Gastroesophageal sphincter (tissue), 4 donors: ENCODE measurements around the gene VOPP1. TPM values are rescaled to one million over a fixed set of nuclear protein-coding genes. Genes with fewer than 3 reads are reported as not detected.

Experiments
- ATAC-seq: fragments of 150-250 bp; one replicate; pipeline ENCODE4 v1.9.1; 2016; ENCODE audit warnings: mild to moderate bottlenecking, moderate library complexity
- H3K27ac ChIP-seq, 4 donors: fragments of 200-600 bp; sonication (generic) in 3 of 4; 1 replicate in 3 of 4; 2 replicates in 1 of 4; pipeline ENCODE4 v1.5.1; 2016 to 2019
- H3K27me3 ChIP-seq: fragments of 200-600 bp; sonication (generic); one replicate; pipeline ENCODE4 v1.5.1; 2019
- H3K36me3 ChIP-seq, 2 donors: fragments of 200-600 bp; sonication (generic); one replicate each; pipeline ENCODE4 v1.5.1; 2019; ENCODE audit warnings: control low read depth in 1 of 2
- H3K4me1 ChIP-seq, 3 donors: fragments of 200-600 bp; sonication (generic); 1 replicate in 2 of 3; 2 replicates in 1 of 3; pipeline ENCODE4 v1.5.1; 2016 to 2019; ENCODE audit warnings: control low read depth in 2 of 3
- H3K4me3 ChIP-seq, 2 donors: fragments of 200-600 bp; sonication (generic); one replicate each; pipeline ENCODE4 v1.5.1; 2019; ENCODE audit warnings: mild to moderate bottlenecking in 1 of 2, moderate library complexity in 1 of 2
- H3K9me3 ChIP-seq, 3 donors: fragments of 200-600 bp; sonication (generic); one replicate each; pipeline ENCODE4 v1.5.1; 2017 to 2019; ENCODE audit warnings: control low read depth in 2 of 3
- EP300 ChIP-seq: sonication (generic); formaldehyde crosslinking; IDR thresholded peaks from one replicate; pipeline ENCODE4 v1.6.1; 2017; ENCODE audit warnings: antibody characterized with exemption, mild to moderate bottlenecking
- POLR2A ChIP-seq, 2 donors: fragments of 450-650 bp; IDR thresholded peaks; one replicate each; pipeline ENCODE4 v1.6.1; 2017; ENCODE audit warnings: antibody characterized with exemption in 2 of 2, mild to moderate bottlenecking in 2 of 2, moderate library complexity in 1 of 2
- POLR2AphosphoS5 ChIP-seq: sonication (generic); formaldehyde crosslinking; IDR thresholded peaks from one replicate; pipeline ENCODE4 v1.6.1; 2017; ENCODE audit warnings: antibody characterized with exemption
- WGBS, 2 donors: methylation state at CpG; one replicate each; pipeline ENCODE4 v1.1.5; 2018; ENCODE audit warnings: low coverage in 1 of 2; 5-methylcytosine and 5-hydroxymethylcytosine counted together
- total RNA-seq, 4 donors: library from RNA; depleted of rRNA; stranded (reverse); fragments of >200 nt; gene quantifications; one replicate each; pipeline ENCODE4 v1.1.0, GENCODE V29; 2016
- TF ChIP-seq, protein P1 (sequence below), 4 experiments: fragments of 200-600 bp in 2 of 4; fragments of 450-650 bp in 2 of 4; sonication (generic) in 1 of 4; IDR thresholded peaks; one replicate each; pipeline ENCODE4 v1.5.1; 2017 to 2019; ENCODE audit warnings: antibody characterized with exemption in 4 of 4, mild to moderate bottlenecking in 2 of 4, moderate library complexity in 2 of 4

The VOPP1 gene
- total RNA-seq, 4 donors from 2014 or later = 20.5 to 51.6 (median 33.4) TPM

DNA sequence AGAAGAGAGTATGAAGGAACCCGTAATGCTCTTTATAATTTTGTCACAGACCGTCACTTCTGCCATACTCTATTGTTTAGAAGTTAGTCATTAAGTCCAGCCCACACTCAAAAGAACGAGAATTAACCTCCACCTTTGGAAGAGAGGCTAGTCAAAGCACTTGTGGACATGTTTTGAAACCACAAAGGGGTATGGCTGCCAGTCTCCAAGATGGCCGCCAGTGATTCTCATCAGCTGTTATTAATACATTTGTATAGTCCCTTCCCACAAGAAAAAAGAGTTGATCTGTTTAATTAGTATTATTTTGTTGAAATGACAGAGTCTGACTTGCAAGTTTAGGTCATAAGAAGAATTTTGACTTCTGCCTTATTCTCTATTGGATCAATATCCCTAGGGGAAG is 23.2 kb upstream of the VOPP1 start:
- 90 to 95% methylated on average over 4 of the region's 4 CpGs for WGBS, 2 donors
- peaks cover 0 to 10% (median 0%) of the 10 kb centered on the region in 3 donors for H3K4me1 ChIP-seq

DNA sequence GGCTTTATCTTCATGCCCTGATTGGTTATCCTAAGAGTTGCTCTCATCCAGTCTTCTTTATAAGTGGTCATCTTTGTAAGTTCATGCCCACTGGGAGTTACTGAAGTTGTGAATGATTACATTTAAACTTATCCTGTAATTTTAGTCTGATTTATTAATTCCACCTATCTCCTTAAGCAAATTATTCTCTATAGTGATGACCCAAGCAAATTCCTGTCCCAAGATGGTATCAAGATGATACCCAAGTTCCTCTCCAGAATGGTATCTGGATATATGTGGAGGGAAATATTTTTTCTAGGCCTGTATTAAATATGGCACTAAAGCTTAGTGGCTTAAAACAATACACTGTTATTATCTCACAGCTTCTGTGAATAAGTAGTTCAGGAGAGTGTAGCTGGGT is 22.6 kb upstream of the VOPP1 start:
- no peak for ATAC-seq
- H3K4me1 ChIP-seq = peaks cover 0 to 10% (median 0%) of the 10 kb centered on the region in 3 donors
- H3K27ac ChIP-seq = no peak overlapping the region
- H3K36me3 ChIP-seq = no peaks in the 10 kb centered on the region
- no peak overlapping the region for H3K4me3 ChIP-seq
- no peaks in the 10 kb centered on the region for H3K9me3 ChIP-seq
- peaks cover 25% of the 10 kb centered on the region for H3K27me3 ChIP-seq
- TF ChIP-seq EP300 (no peak), POLR2A (IDR thresholded peaks at IDR 0.05) (no peak), POLR2AphosphoS5 (no peak)
- TF ChIP-seq, protein P1, sequence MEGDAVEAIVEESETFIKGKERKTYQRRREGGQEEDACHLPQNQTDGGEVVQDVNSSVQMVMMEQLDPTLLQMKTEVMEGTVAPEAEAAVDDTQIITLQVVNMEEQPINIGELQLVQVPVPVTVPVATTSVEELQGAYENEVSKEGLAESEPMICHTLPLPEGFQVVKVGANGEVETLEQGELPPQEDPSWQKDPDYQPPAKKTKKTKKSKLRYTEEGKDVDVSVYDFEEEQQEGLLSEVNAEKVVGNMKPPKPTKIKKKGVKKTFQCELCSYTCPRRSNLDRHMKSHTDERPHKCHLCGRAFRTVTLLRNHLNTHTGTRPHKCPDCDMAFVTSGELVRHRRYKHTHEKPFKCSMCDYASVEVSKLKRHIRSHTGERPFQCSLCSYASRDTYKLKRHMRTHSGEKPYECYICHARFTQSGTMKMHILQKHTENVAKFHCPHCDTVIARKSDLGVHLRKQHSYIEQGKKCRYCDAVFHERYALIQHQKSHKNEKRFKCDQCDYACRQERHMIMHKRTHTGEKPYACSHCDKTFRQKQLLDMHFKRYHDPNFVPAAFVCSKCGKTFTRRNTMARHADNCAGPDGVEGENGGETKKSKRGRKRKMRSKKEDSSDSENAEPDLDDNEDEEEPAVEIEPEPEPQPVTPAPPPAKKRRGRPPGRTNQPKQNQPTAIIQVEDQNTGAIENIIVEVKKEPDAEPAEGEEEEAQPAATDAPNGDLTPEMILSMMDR (IDR thresholded peaks at IDR 0.05) = no peak

More for the DNA sequence above, 23.2 kb upstream of the VOPP1 start:
- TF ChIP-seq EP300 (no peak), POLR2A (IDR thresholded peaks at IDR 0.05) (no peak), POLR2AphosphoS5 (no peak)
- Histone ChIP-seq H3K9me3 (no peaks in the 10 kb centered on the region), H3K27ac (no peak overlapping the region), H3K27me3 (peaks cover 25% of the 10 kb centered on the region), H3K36me3 (no peaks in the 10 kb centered on the region), H3K4me3 (no peak overlapping the region)
- ATAC-seq = no peak

DNA sequence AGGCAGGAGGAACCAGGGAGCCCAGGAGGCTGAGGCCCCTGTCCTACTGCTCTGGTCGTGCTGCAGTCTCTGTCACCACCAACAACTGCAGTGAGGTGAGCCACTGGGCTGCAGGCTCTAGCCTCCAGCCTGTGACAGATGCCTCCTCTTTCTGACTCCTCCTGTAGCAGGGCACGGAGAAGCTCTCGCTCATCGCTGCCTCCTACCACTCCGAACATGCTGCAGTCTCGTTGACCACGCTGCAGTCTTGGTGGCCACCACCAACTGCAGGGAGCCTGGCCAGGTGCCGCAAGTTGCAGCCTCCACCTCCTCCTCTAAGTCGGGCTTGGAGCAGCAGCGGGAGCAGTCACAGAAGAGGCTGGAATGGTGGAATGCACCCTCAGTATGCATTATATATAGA is 22.1 kb upstream of the VOPP1 start:
- TF ChIP-seq EP300 (no peak), POLR2A (IDR thresholded peaks at IDR 0.05) (no peak), POLR2AphosphoS5 (no peak)
- TF ChIP-seq, protein P1 (IDR thresholded peaks at IDR 0.05) = no peak
- H3K27ac ChIP-seq = no peak overlapping the region
- no peak overlapping the region for H3K4me3 ChIP-seq
- H3K27me3 ChIP-seq = peaks cover 25% of the 10 kb centered on the region
- no peaks in the 10 kb centered on the region for H3K9me3 ChIP-seq
- no peak for ATAC-seq
- H3K36me3 ChIP-seq = no peaks in the 10 kb centered on the region
- H3K4me1 ChIP-seq = peaks cover 0 to 10% (median 0%) of the 10 kb centered on the region in 3 donors
- no CpG with 5 or more reads among the region's 10 CpGs for WGBS, 2 donors

DNA sequence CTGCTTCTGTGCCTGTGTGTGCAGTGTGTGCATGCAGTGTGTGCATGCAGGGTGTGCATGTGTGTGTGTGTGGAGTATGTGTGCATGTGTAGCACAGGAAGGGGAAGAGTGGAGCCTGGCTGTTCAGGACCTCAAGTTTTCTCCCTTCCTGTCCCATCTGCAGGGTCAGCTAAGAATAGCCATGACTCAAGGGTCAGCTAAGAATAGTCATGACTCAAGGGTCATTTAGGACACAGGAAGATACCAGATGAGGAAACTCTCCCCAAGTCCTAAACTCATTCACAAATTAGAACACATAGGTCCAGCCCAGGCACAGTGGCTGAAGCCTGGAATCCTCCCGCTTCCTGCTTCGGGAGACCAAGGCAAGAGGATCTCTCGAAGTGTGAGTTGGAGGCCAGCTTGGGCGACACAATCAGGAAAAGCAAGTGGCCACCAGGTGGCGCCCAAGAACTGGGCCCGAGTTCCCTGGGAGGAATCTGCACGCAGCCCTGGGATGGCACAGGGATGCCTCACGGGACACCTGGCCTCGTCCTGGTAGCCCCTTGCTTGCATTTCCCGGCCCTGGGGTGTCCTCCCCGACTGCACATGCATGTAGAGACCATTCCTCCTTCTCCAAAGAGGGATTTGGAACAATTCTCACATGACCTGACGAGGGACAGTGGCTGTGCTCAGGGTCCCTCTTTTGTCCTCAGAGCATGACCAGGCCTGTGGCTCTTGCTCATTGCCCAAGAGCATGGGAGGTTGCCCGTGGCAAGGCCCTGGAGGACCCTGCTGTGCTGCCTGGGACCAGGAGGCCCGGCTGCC is 21.4 kb upstream of the VOPP1 start:
- WGBS, 2 donors = no CpG with 5 or more reads among the region's 14 CpGs
- Histone ChIP-seq H3K27ac (no peak overlapping the region), H3K36me3 (no peaks in the 10 kb centered on the region), H3K4me3 (no peak overlapping the region), H3K27me3 (peaks cover 21% of the 10 kb centered on the region), H3K9me3 (no peaks in the 10 kb centered on the region), H3K4me1 (peaks cover 0 to 10% (median 0%) of the 10 kb centered on the region in 3 donors)
- peak; percentile 56 for ATAC-seq
- TF ChIP-seq POLR2A (IDR thresholded peaks at IDR 0.05) (no peak), POLR2AphosphoS5 (peak; percentile 22)
- TF ChIP-seq, protein P1 (IDR thresholded peaks at IDR 0.05) = peak in 3 of 4 experiments; percentile 41 to 80 (median 49)

DNA sequence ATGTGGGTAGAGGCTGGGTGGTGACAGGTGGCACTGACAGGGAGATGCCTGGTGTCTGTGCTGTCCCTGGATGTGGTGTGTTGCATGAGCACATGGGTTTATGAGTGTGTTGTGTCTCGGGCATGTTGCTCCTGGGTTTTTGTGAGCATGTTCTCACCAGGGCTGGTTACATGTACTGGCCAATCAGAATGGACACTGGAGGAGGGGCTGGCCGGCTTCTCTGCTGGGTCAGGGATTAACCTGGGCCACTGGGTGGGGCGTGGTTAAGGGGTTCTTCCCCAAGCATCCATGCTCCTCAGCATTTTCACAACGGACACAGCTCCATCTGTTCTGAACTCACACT is 20.8 kb upstream of the VOPP1 start:
- Histone ChIP-seq H3K27me3 (peaks cover 17% of the 10 kb centered on the region), H3K9me3 (no peaks in the 10 kb centered on the region), H3K36me3 (no peaks in the 10 kb centered on the region), H3K4me3 (no peak overlapping the region), H3K4me1 (peaks cover 0 to 10% (median 0%) of the 10 kb centered on the region in 3 donors), H3K27ac (no peak overlapping the region)
- ATAC-seq = no peak
- TF ChIP-seq POLR2A (IDR thresholded peaks at IDR 0.05) (no peak), EP300 (no peak)
- TF ChIP-seq, protein P1 (IDR thresholded peaks at IDR 0.05) = no peak
- WGBS, 2 donors = 62 to 86% methylated on average over 3 of the region's 4 CpGs
